ENCODE measurements around the gene KCNJ16.

The KCNJ16 gene

DNA sequence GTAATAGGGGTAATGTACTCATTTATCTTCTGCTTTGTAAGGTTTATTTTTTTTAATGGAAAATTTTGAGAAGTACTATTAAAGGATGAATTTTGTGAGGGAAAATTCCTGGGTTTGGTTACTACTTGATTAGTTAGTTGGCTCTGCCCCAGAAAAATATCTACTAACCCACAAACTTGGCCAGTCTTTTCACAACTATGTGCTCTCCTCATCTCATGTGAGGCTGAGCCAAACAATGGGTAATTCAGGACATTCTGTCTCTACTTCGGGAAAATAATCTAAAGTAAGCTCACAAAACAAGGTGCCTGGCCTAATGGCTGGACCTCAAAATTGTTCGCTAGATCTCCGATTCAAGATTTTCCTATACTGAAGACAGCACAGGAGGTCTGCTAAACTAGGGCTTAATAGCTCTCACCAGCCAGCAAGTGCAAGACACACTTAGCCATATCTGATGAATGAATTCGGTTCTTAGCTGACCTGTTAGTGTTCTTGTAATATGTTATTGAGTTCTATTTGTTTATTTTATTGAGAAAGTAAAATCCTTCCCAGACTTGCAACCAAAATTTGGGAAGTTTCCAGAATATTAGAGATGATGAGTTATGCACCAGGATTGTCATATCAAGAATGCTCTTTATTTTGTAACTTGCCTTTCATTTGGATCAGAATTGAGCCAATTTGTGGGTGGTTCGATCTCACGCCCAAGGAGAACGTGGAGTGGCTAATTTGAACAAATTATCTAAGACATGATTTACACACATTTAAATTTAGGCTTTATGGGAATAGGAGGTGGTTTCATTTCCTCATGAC, 5.7 kb downstream of the KCNJ16 start:
- Histone ChIP-seq H3K9ac (ENCODE audit: low read length) (no peak overlapping the region), H3K4me3 (ENCODE audit: low read depth, low read length) (no peak overlapping the region), H3K27ac (ENCODE audit: low read depth, low read length) (no peak overlapping the region), H3K36me3 (ENCODE audit: control insufficient read depth, insufficient read depth, low read length) (no peaks in the 10 kb centered on the region), H3K4me1 (ENCODE audit: control insufficient read depth, insufficient read depth, low read length) (no peaks in the 10 kb centered on the region), H3K27me3 (ENCODE audit: control insufficient read depth, insufficient read depth, low read length) (no peaks in the 10 kb centered on the region), H3K9me3 (ENCODE audit: control insufficient read depth, insufficient read depth, low read depth, low read length) (no peaks in the 10 kb centered on the region)

GRCh38 chr17:70081885-70082284, 6.9 kb downstream of the KCNJ16 start:
- Histone ChIP-seq H3K4me3 (ENCODE audit: low read depth, low read length) (no peak overlapping the region), H3K36me3 (ENCODE audit: control insufficient read depth, insufficient read depth, low read length) (no peaks in the 10 kb centered on the region), H3K4me1 (ENCODE audit: control insufficient read depth, insufficient read depth, low read length) (no peaks in the 10 kb centered on the region), H3K27ac (ENCODE audit: low read depth, low read length) (no peak overlapping the region), H3K27me3 (ENCODE audit: control insufficient read depth, insufficient read depth, low read length) (no peaks in the 10 kb centered on the region), H3K9ac (ENCODE audit: low read length) (no peak overlapping the region), H3K9me3 (ENCODE audit: control insufficient read depth, insufficient read depth, low read depth, low read length) (no peaks in the 10 kb centered on the region)

GRCh38 chr17:70084476-70084875, 9.5 kb downstream of the KCNJ16 start:
- H3K36me3 ChIP-seq (ENCODE audit: control insufficient read depth, insufficient read depth, low read length) = no peaks in the 10 kb centered on the region
- H3K9me3 ChIP-seq (ENCODE audit: control insufficient read depth, insufficient read depth, low read depth, low read length) = no peaks in the 10 kb centered on the region
- H3K4me1 ChIP-seq (ENCODE audit: control insufficient read depth, insufficient read depth, low read length) = no peaks in the 10 kb centered on the region
- H3K9ac ChIP-seq (ENCODE audit: low read length) = no peak overlapping the region
- H3K4me3 ChIP-seq (ENCODE audit: low read depth, low read length) = no peak overlapping the region
- no peak overlapping the region for H3K27ac ChIP-seq (ENCODE audit: low read depth, low read length)
- H3K27me3 ChIP-seq (ENCODE audit: control insufficient read depth, insufficient read depth, low read length) = no peaks in the 10 kb centered on the region

DNA sequence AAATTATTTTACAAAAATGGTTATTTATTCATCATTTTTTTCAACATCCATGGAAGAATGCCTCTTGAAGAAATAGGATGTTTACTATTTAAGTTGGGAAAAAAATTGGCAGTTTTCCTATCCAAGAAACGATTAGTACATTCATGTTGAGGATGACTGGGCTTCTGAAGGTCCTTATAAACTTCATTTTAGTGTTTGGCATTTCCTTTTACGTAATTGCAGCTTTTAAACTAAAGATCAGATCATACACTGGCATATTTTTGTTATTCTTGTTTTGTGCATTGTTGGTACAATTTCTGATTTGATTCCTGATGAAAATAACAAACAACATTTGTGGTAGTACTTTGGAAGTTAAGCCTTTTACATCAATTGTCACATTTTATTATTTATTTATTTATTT, 11.5 kb downstream of the KCNJ16 start:
- Histone ChIP-seq H3K4me3 (ENCODE audit: low read depth, low read length) (no peak overlapping the region), H3K36me3 (ENCODE audit: control insufficient read depth, insufficient read depth, low read length) (no peaks in the 10 kb centered on the region), H3K9ac (ENCODE audit: low read length) (no peak overlapping the region), H3K4me1 (ENCODE audit: control insufficient read depth, insufficient read depth, low read length) (no peaks in the 10 kb centered on the region; the same call in 1 of the 2 replicates), H3K27me3 (ENCODE audit: control insufficient read depth, insufficient read depth, low read length) (no peaks in the 10 kb centered on the region), H3K9me3 (ENCODE audit: control insufficient read depth, insufficient read depth, low read depth, low read length) (no peaks in the 10 kb centered on the region), H3K27ac (ENCODE audit: low read depth, low read length) (no peak overlapping the region)

GRCh38 chr17:70089513-70090148, 14.6 kb downstream of the KCNJ16 start:
- Histone ChIP-seq H3K36me3 (ENCODE audit: control insufficient read depth, insufficient read depth, low read length) (no peaks in the 10 kb centered on the region), H3K9me3 (ENCODE audit: control insufficient read depth, insufficient read depth, low read depth, low read length) (no peaks in the 10 kb centered on the region), H3K9ac (ENCODE audit: low read length) (no peak overlapping the region), H3K4me1 (ENCODE audit: control insufficient read depth, insufficient read depth, low read length) (no peaks in the 10 kb centered on the region; the same call in 1 of the 2 replicates), H3K27me3 (ENCODE audit: control insufficient read depth, insufficient read depth, low read length) (no peaks in the 10 kb centered on the region), H3K4me3 (ENCODE audit: low read depth, low read length) (no peak overlapping the region), H3K27ac (ENCODE audit: low read depth, low read length) (no peak overlapping the region)

DNA sequence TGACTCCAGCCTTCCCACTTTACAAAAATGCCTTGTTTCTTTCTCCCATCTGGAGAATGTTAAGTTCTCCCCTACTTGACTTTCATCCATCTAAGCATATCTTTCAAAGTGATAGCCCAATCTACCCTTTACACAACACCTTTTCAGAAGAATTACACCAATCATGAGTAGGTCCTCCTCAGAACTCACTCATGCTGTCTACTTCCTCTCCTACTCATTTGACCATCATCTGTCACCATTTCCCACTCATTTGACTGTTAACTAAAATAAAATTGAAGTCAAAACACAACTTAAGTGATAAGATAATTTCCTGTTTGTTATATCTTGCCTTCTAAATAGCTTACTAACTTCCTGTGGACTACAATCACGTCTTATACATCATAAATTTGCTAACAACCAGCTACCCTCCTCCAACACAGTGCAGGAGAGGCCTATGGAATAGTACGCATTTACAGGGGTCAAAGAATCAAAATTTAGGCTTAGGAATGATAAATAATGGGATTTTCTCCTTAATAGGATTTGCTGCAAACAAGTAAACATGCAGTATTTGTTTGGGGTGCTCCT, 16.1 kb downstream of the KCNJ16 start:
- no peak overlapping the region for H3K4me3 ChIP-seq (ENCODE audit: low read depth, low read length)
- no peaks in the 10 kb centered on the region; the same call in 1 of the 2 replicates for H3K4me1 ChIP-seq (ENCODE audit: control insufficient read depth, insufficient read depth, low read length)
- H3K36me3 ChIP-seq (ENCODE audit: control insufficient read depth, insufficient read depth, low read length) = no peaks in the 10 kb centered on the region
- no peak overlapping the region for H3K9ac ChIP-seq (ENCODE audit: low read length)
- no peaks in the 10 kb centered on the region for H3K9me3 ChIP-seq (ENCODE audit: control insufficient read depth, insufficient read depth, low read depth, low read length)
- no peaks in the 10 kb centered on the region for H3K27me3 ChIP-seq (ENCODE audit: control insufficient read depth, insufficient read depth, low read length)
- no peak overlapping the region for H3K27ac ChIP-seq (ENCODE audit: low read depth, low read length)

DNA sequence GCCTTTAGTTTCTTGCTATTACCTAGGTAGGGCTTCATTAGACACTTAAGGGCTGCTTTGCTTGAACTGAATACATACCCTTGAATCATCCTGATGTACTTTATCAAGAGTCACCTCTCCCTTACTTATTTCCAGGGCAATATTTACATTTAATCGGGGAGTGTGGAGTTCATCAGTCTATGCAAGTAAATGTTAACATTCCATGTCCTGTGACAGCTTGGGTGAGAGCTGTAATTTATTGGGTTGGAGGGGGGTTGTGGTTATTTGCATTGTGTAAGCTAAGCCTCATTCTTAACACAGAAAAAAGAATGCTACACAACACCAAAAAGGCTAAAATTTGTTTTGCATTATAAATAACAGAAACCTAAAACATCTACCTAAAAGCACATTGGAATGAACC, 16.7 kb downstream of the KCNJ16 start:
- Histone ChIP-seq H3K4me3 (ENCODE audit: low read depth, low read length) (no peak overlapping the region), H3K9ac (ENCODE audit: low read length) (no peak overlapping the region), H3K27ac (ENCODE audit: low read depth, low read length) (no peak overlapping the region), H3K36me3 (ENCODE audit: control insufficient read depth, insufficient read depth, low read length) (no peaks in the 10 kb centered on the region), H3K4me1 (ENCODE audit: control insufficient read depth, insufficient read depth, low read length) (no peaks in the 10 kb centered on the region; the same call in 1 of the 2 replicates), H3K9me3 (ENCODE audit: control insufficient read depth, insufficient read depth, low read depth, low read length) (no peaks in the 10 kb centered on the region), H3K27me3 (ENCODE audit: control insufficient read depth, insufficient read depth, low read length) (no peaks in the 10 kb centered on the region)

- H3K36me3 ChIP-seq (ENCODE audit: control insufficient read depth, insufficient read depth, low read length) = no peaks in the 10 kb centered on the region
- no peak overlapping the region for H3K4me3 ChIP-seq (ENCODE audit: low read depth, low read length)
- no peaks in the 10 kb centered on the region for H3K27me3 ChIP-seq (ENCODE audit: control insufficient read depth, insufficient read depth, low read length)
- no peaks in the 10 kb centered on the region for H3K9me3 ChIP-seq (ENCODE audit: control insufficient read depth, insufficient read depth, low read depth, low read length)
- H3K9ac ChIP-seq (ENCODE audit: low read length) = no peak overlapping the region
- H3K4me1 ChIP-seq (ENCODE audit: control insufficient read depth, insufficient read depth, low read length) = no peaks in the 10 kb centered on the region; the same call in 1 of the 2 replicates
- H3K27ac ChIP-seq (ENCODE audit: low read depth, low read length) = no peak overlapping the region
Observed at GRCh38 chr17:70093163-70093562, 18.1 kb downstream of the KCNJ16 start.

DNA sequence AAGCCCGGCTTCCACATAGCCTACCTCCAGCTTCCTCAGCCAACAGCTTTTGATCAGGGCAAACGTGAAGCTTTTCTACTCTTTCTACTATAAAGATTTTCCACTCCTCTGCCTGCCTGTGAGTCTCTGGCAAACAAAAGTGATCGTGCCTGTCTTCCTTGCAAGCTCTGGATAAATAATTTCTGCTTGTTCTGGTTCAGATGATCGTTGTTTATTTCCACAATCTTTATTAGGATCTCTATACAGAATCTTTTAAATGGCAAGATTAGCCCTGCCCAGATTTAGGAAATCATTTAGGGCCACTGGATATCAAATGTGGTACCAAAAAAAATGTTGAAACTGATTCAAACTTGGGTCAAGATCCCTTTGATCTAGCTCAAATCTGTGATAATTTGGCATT, 20.4 kb downstream of the KCNJ16 start:
- H3K9ac ChIP-seq (ENCODE audit: low read length) = no peak overlapping the region
- no peak overlapping the region for H3K4me3 ChIP-seq (ENCODE audit: low read depth, low read length)
- no peaks in the 10 kb centered on the region for H3K4me1 ChIP-seq (ENCODE audit: control insufficient read depth, insufficient read depth, low read length)
- H3K9me3 ChIP-seq (ENCODE audit: control insufficient read depth, insufficient read depth, low read depth, low read length) = no peaks in the 10 kb centered on the region
- H3K27me3 ChIP-seq (ENCODE audit: control insufficient read depth, insufficient read depth, low read length) = no peaks in the 10 kb centered on the region
- H3K36me3 ChIP-seq (ENCODE audit: control insufficient read depth, insufficient read depth, low read length) = no peaks in the 10 kb centered on the region
- H3K27ac ChIP-seq (ENCODE audit: low read depth, low read length) = no peak overlapping the region

DNA sequence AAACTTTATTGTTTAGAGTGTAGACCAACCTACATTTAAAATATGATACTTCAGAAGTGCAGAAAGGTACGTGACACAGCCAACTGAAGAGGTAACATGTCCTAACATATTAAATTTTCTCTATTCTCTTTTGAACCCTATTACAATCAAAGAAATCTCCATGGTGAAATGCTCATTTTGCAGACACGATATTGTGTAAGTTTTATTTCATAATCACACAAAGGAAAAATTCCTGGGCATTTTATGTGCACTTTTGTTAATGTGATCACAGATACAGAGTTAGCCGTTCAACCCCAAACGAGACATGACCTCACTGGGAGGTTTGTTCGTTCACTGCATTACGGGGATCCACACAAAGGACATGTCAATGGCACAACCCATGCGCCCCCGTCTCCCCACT, 21.8 kb downstream of the KCNJ16 start:
- no peaks in the 10 kb centered on the region for H3K4me1 ChIP-seq (ENCODE audit: control insufficient read depth, insufficient read depth, low read length)
- no peaks in the 10 kb centered on the region for H3K36me3 ChIP-seq (ENCODE audit: control insufficient read depth, insufficient read depth, low read length)
- H3K9ac ChIP-seq (ENCODE audit: low read length) = no peak overlapping the region

GRCh38 chr17:70098030-70098429, 23.0 kb downstream of the KCNJ16 start:
- Histone ChIP-seq H3K27me3 (ENCODE audit: control insufficient read depth, insufficient read depth, low read length) (no peaks in the 10 kb centered on the region), H3K9ac (ENCODE audit: low read length) (no peak overlapping the region), H3K9me3 (ENCODE audit: control insufficient read depth, insufficient read depth, low read depth, low read length) (no peaks in the 10 kb centered on the region), H3K27ac (ENCODE audit: low read depth, low read length) (no peak overlapping the region), H3K4me1 (ENCODE audit: control insufficient read depth, insufficient read depth, low read length) (no peaks in the 10 kb centered on the region), H3K4me3 (ENCODE audit: low read depth, low read length) (no peak overlapping the region), H3K36me3 (ENCODE audit: control insufficient read depth, insufficient read depth, low read length) (no peaks in the 10 kb centered on the region)

More for the DNA sequence above, 21.8 kb downstream of the KCNJ16 start:
- Histone ChIP-seq H3K27ac (ENCODE audit: low read depth, low read length) (no peak overlapping the region), H3K4me3 (ENCODE audit: low read depth, low read length) (no peak overlapping the region), H3K27me3 (ENCODE audit: control insufficient read depth, insufficient read depth, low read length) (no peaks in the 10 kb centered on the region), H3K9me3 (ENCODE audit: control insufficient read depth, insufficient read depth, low read depth, low read length) (no peaks in the 10 kb centered on the region)
